ENCODE results near the gene OGFR.
A peak's percentile ranks its signal among the peaks of the same experiment; 100 is the strongest.

The OGFR gene

GRCh38 chr20:62776035-62776691 lies 28.5 kb upstream of the OGFR start:
- H3K79me2 ChIP-seq (ENCODE audit: insufficient read depth, low read depth): no peaks in the 10 kb centered on the region
- H3K27ac ChIP-seq: no peak overlapping the region

GRCh38 chr20:62776692-62777527 lies 27.7 kb upstream of the OGFR start:
- Histone ChIP-seq H3K4me3 (IDR thresholded peaks at IDR 0.05; ENCODE audit: insufficient read depth, low read depth, low read length) (no peak overlapping the region), H3K4me1 (ENCODE audit: low read depth, poor library complexity, severe bottlenecking) (no peaks in the 10 kb centered on the region), H3K27ac (no peak overlapping the region), H3K9ac (no peak overlapping the region), H3K27me3 (ENCODE audit: insufficient read depth, low read depth) (peaks cover 90% of the 10 kb centered on the region), H3K79me2 (ENCODE audit: insufficient read depth, low read depth) (no peaks in the 10 kb centered on the region), H3K4me2 (no peak overlapping the region; the same call in 1 of the 2 replicates), H3K36me3 (ENCODE audit: insufficient read depth) (no peaks in the 10 kb centered on the region), H2AFZ (ENCODE audit: low read depth) (peak overlapping the region; percentile 60), H4K20me1 (ENCODE audit: insufficient read depth) (no peaks in the 10 kb centered on the region)
- TF ChIP-seq CTCF (conservative IDR thresholded peaks at IDR 0.05; ENCODE audit: low read depth, low read length): no peak

More at GRCh38 chr20:62776035-62776691, 28.5 kb upstream of the OGFR start:
- H3K4me3 ChIP-seq (IDR thresholded peaks at IDR 0.05; ENCODE audit: insufficient read depth, low read depth, low read length): no peak overlapping the region
- no peak for TF ChIP-seq CTCF (conservative IDR thresholded peaks at IDR 0.05; ENCODE audit: low read depth, low read length)
- H3K4me1 ChIP-seq (ENCODE audit: low read depth, poor library complexity, severe bottlenecking): no peaks in the 10 kb centered on the region
- H3K36me3 ChIP-seq (ENCODE audit: insufficient read depth): no peaks in the 10 kb centered on the region
- H3K4me2 ChIP-seq: no peak overlapping the region
- peak overlapping the region; percentile 60; the same call in 1 of the 2 replicates for H2AFZ ChIP-seq (ENCODE audit: low read depth)
- H3K27me3 ChIP-seq (ENCODE audit: insufficient read depth, low read depth): peaks cover 90% of the 10 kb centered on the region
- H4K20me1 ChIP-seq (ENCODE audit: insufficient read depth): no peaks in the 10 kb centered on the region
- no peak overlapping the region for H3K9ac ChIP-seq

GRCh38 chr20:62777528-62777830 lies 27.2 kb upstream of the OGFR start:
- Histone ChIP-seq H3K4me1 (ENCODE audit: low read depth, poor library complexity, severe bottlenecking) (no peaks in the 10 kb centered on the region), H3K4me2 (no peak overlapping the region; the same call in 1 of the 2 replicates), H3K9ac (no peak overlapping the region), H4K20me1 (ENCODE audit: insufficient read depth) (no peaks in the 10 kb centered on the region), H3K27me3 (ENCODE audit: insufficient read depth, low read depth) (peaks cover 90% of the 10 kb centered on the region), H2AFZ (ENCODE audit: low read depth) (peak overlapping the region; percentile 56), H3K27ac (no peak overlapping the region), H3K36me3 (ENCODE audit: insufficient read depth) (no peaks in the 10 kb centered on the region), H3K79me2 (ENCODE audit: insufficient read depth, low read depth) (no peaks in the 10 kb centered on the region), H3K4me3 (IDR thresholded peaks at IDR 0.05; ENCODE audit: insufficient read depth, low read depth, low read length) (no peak overlapping the region)
- TF ChIP-seq CTCF (conservative IDR thresholded peaks at IDR 0.05; ENCODE audit: low read depth, low read length): no peak

GRCh38 chr20:62778058-62778457 lies 26.6 kb upstream of the OGFR start:
- no peak for TF ChIP-seq CTCF (conservative IDR thresholded peaks at IDR 0.05; ENCODE audit: low read depth, low read length)
- Histone ChIP-seq H3K4me2 (no peak overlapping the region), H3K4me3 (IDR thresholded peaks at IDR 0.05; ENCODE audit: insufficient read depth, low read depth, low read length) (no peak overlapping the region), H2AFZ (ENCODE audit: low read depth) (no peak overlapping the region), H3K27me3 (ENCODE audit: insufficient read depth, low read depth) (peaks cover 90% of the 10 kb centered on the region), H3K4me1 (ENCODE audit: low read depth, poor library complexity, severe bottlenecking) (no peaks in the 10 kb centered on the region), H3K27ac (no peak overlapping the region), H3K79me2 (ENCODE audit: insufficient read depth, low read depth) (no peaks in the 10 kb centered on the region), H4K20me1 (ENCODE audit: insufficient read depth) (no peaks in the 10 kb centered on the region), H3K36me3 (ENCODE audit: insufficient read depth) (no peaks in the 10 kb centered on the region), H3K9ac (no peak overlapping the region)

Data from KMS-11 (cell line).